Panc1 (cell line): ENCODE results near the gene FCSK.
"Not testable (repeated sequence)": the region's sequence is repeated elsewhere in the genome, so short reads cannot be mapped to it uniquely, and the experiment has no call there.

Source experiments
- POLR2AphosphoS5 ChIP-seq: IDR thresholded peaks from 2 replicates; pipeline ENCODE4 v1.6.1; 2012; ENCODE audit warnings: mild to moderate bottlenecking, low read depth, low read length, moderate library complexity
- SIN3A ChIP-seq: IDR thresholded peaks from 2 replicates; pipeline ENCODE4 v1.6.1; 2012; ENCODE audit warnings: low read depth, mild to moderate bottlenecking, low read length, moderate library complexity, borderline replicate concordance; ENCODE audit not compliant: insufficient read depth
- TF ChIP-seq, protein P1 (sequence below), 2 experiments: IDR thresholded peaks; 2 replicates each; pipeline ENCODE4 v1.6.1; 2011 to 2012; ENCODE audit warnings: low read depth in 2 of 2, control low read depth in 1 of 2, low read length in 1 of 2, mild to moderate bottlenecking in 1 of 2, moderate library complexity in 1 of 2; ENCODE audit not compliant: insufficient read depth in 1 of 2
- TF ChIP-seq, protein P2 (sequence below): fragments of 450-650 bp; IDR thresholded peaks from 2 replicates; pipeline ENCODE4 v1.5.1; 2017; ENCODE audit warnings: mild to moderate bottlenecking

DNA sequence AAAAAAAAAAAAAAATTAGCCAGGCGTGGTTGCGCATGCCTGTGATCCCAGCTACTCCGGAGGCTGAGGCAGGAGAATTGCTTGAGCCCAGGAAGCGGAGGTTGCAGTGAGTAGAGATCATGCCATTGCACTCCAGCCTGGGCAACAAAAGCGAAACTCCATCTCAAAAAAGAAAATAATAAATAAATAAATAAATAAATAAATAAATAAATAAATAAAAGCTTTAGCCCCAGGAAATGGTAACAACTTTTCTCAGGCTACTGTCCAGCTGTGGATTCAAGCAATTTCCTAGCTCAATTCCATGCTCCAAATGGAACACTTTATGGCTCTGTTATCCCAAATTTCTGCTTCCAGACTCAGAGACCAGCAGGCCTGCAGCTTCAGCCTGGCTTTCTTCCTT lies 40.8 kb upstream of the FCSK start:
- TF ChIP-seq, protein P1, sequence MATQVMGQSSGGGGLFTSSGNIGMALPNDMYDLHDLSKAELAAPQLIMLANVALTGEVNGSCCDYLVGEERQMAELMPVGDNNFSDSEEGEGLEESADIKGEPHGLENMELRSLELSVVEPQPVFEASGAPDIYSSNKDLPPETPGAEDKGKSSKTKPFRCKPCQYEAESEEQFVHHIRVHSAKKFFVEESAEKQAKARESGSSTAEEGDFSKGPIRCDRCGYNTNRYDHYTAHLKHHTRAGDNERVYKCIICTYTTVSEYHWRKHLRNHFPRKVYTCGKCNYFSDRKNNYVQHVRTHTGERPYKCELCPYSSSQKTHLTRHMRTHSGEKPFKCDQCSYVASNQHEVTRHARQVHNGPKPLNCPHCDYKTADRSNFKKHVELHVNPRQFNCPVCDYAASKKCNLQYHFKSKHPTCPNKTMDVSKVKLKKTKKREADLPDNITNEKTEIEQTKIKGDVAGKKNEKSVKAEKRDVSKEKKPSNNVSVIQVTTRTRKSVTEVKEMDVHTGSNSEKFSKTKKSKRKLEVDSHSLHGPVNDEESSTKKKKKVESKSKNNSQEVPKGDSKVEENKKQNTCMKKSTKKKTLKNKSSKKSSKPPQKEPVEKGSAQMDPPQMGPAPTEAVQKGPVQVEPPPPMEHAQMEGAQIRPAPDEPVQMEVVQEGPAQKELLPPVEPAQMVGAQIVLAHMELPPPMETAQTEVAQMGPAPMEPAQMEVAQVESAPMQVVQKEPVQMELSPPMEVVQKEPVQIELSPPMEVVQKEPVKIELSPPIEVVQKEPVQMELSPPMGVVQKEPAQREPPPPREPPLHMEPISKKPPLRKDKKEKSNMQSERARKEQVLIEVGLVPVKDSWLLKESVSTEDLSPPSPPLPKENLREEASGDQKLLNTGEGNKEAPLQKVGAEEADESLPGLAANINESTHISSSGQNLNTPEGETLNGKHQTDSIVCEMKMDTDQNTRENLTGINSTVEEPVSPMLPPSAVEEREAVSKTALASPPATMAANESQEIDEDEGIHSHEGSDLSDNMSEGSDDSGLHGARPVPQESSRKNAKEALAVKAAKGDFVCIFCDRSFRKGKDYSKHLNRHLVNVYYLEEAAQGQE (IDR thresholded peaks at IDR 0.05; ENCODE audit: insufficient read depth in 1 of 2, low read depth in 2 of 2, low read length in 1 of 2): not testable (repeated sequence)
- TF ChIP-seq, protein P2, sequence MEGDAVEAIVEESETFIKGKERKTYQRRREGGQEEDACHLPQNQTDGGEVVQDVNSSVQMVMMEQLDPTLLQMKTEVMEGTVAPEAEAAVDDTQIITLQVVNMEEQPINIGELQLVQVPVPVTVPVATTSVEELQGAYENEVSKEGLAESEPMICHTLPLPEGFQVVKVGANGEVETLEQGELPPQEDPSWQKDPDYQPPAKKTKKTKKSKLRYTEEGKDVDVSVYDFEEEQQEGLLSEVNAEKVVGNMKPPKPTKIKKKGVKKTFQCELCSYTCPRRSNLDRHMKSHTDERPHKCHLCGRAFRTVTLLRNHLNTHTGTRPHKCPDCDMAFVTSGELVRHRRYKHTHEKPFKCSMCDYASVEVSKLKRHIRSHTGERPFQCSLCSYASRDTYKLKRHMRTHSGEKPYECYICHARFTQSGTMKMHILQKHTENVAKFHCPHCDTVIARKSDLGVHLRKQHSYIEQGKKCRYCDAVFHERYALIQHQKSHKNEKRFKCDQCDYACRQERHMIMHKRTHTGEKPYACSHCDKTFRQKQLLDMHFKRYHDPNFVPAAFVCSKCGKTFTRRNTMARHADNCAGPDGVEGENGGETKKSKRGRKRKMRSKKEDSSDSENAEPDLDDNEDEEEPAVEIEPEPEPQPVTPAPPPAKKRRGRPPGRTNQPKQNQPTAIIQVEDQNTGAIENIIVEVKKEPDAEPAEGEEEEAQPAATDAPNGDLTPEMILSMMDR: not testable (repeated sequence)
- TF ChIP-seq POLR2AphosphoS5, SIN3A: not testable (repeated sequence)
